ENCODE data around the gene PLEKHG4. TPM values are rescaled to one million over a fixed set of nuclear protein-coding genes. Genes with fewer than 3 reads are reported as not detected.

Gene PLEKHG4
- total and polyA plus RNA-seq, 2 donors (not counting 1 experiment from before 2014, with no cell fraction given) = 9.9 to 37.7 TPM

GRCh38 chr16:67230809-67231660, 48.3 kb upstream of the PLEKHG4 start:
- TF ChIP-seq CTCF (conservative IDR thresholded peaks at IDR 0.05 in 1 of 2, IDR thresholded peaks at IDR 0.05 in 1 of 2; ENCODE audit: low read depth in 1 of 2, low read length in 2 of 2) = no peak
- H3K9me3 ChIP-seq (ENCODE audit: control insufficient read depth, insufficient read depth, low read depth, low read length) = no peaks in the 10 kb centered on the region
- no peak overlapping the region for H3K4me3 ChIP-seq (replicated peaks in 1 of 4; ENCODE audit: control extremely low read depth in 1 of 4, insufficient read depth in 1 of 4, low read depth in 3 of 4, low read length in 4 of 4)
- no peaks in the 10 kb centered on the region for H3K27me3 ChIP-seq (ENCODE audit: control insufficient read depth, insufficient read depth, low read length)
- no peak overlapping the region for H3K27ac ChIP-seq (ENCODE audit: insufficient read depth, low read length)
- peaks cover 19% of the 10 kb centered on the region for H3K79me2 ChIP-seq (ENCODE audit: control insufficient read depth, insufficient read depth, low read length)
- H3K4me1 ChIP-seq (ENCODE audit: control insufficient read depth, extremely low read depth, insufficient read depth, low read length) = peaks cover 2% of the 10 kb centered on the region
- H3K9ac ChIP-seq (ENCODE audit: insufficient read depth, low read length) = no peak overlapping the region
- H3K36me3 ChIP-seq (ENCODE audit: control insufficient read depth, insufficient read depth, low read length) = peaks cover 48% of the 10 kb centered on the region
- no peak overlapping the region for H3K4me2 ChIP-seq (ENCODE audit: extremely low read depth, insufficient read depth, low read length)
- DNase-seq (ENCODE audit: low read depth in 2 of 2) = no peak
- no peaks in the 10 kb centered on the region for H4K20me1 ChIP-seq (ENCODE audit: control insufficient read depth, extremely low read depth, insufficient read depth, low read length)
- no peak overlapping the region for H2AFZ ChIP-seq (ENCODE audit: low read length)

GRCh38 chr16:67233596-67233995, 45.7 kb upstream of the PLEKHG4 start:
- DNase-seq (ENCODE audit: low read depth in 2 of 2) = no peak
- peaks cover 64% of the 10 kb centered on the region for H3K36me3 ChIP-seq (ENCODE audit: control insufficient read depth, insufficient read depth, low read length)

GRCh38 chr16:67234180-67234597, 45.1 kb upstream of the PLEKHG4 start:
- no peak overlapping the region for H3K4me3 ChIP-seq (replicated peaks in 1 of 4; ENCODE audit: control extremely low read depth in 1 of 4, insufficient read depth in 1 of 4, low read depth in 3 of 4, low read length in 4 of 4)
- peaks cover 5% of the 10 kb centered on the region for H3K79me2 ChIP-seq (ENCODE audit: control insufficient read depth, insufficient read depth, low read length)
- H3K9me3 ChIP-seq (ENCODE audit: control insufficient read depth, insufficient read depth, low read depth, low read length) = no peaks in the 10 kb centered on the region
- H3K4me2 ChIP-seq (ENCODE audit: extremely low read depth, insufficient read depth, low read length) = no peak overlapping the region
- DNase-seq (ENCODE audit: low read depth in 2 of 2) = no peak
- H3K36me3 ChIP-seq (ENCODE audit: control insufficient read depth, insufficient read depth, low read length) = peaks cover 62% of the 10 kb centered on the region
- no peaks in the 10 kb centered on the region for H3K27me3 ChIP-seq (ENCODE audit: control insufficient read depth, insufficient read depth, low read length)
- H3K27ac ChIP-seq (ENCODE audit: insufficient read depth, low read length) = no peak overlapping the region
- no peak overlapping the region for H3K9ac ChIP-seq (ENCODE audit: insufficient read depth, low read length)
- no peaks in the 10 kb centered on the region for H3K4me1 ChIP-seq (ENCODE audit: control insufficient read depth, extremely low read depth, insufficient read depth, low read length)
- no peaks in the 10 kb centered on the region for H4K20me1 ChIP-seq (ENCODE audit: control insufficient read depth, extremely low read depth, insufficient read depth, low read length)
- H2AFZ ChIP-seq (ENCODE audit: low read length) = no peak overlapping the region
- TF ChIP-seq CTCF (conservative IDR thresholded peaks at IDR 0.05 in 1 of 2, IDR thresholded peaks at IDR 0.05 in 1 of 2; ENCODE audit: low read depth in 1 of 2, low read length in 2 of 2) (no peak), EZH2 (IDR thresholded peaks at IDR 0.05; ENCODE audit: low read length, missing control alignments) (no peak)

More at GRCh38 chr16:67233596-67233995, 45.7 kb upstream of the PLEKHG4 start:
- Histone ChIP-seq H3K9me3 (ENCODE audit: control insufficient read depth, insufficient read depth, low read depth, low read length) (no peaks in the 10 kb centered on the region), H3K79me2 (ENCODE audit: control insufficient read depth, insufficient read depth, low read length) (peaks cover 7% of the 10 kb centered on the region), H2AFZ (ENCODE audit: low read length) (no peak overlapping the region), H4K20me1 (ENCODE audit: control insufficient read depth, extremely low read depth, insufficient read depth, low read length) (no peaks in the 10 kb centered on the region), H3K9ac (ENCODE audit: insufficient read depth, low read length) (no peak overlapping the region), H3K27me3 (ENCODE audit: control insufficient read depth, insufficient read depth, low read length) (no peaks in the 10 kb centered on the region), H3K4me1 (ENCODE audit: control insufficient read depth, extremely low read depth, insufficient read depth, low read length) (no peaks in the 10 kb centered on the region), H3K4me2 (ENCODE audit: extremely low read depth, insufficient read depth, low read length) (no peak overlapping the region), H3K27ac (ENCODE audit: insufficient read depth, low read length) (no peak overlapping the region), H3K4me3 (replicated peaks in 1 of 4; ENCODE audit: control extremely low read depth in 1 of 4, insufficient read depth in 1 of 4, low read depth in 3 of 4, low read length in 4 of 4) (no peak overlapping the region)
- no peak for TF ChIP-seq EZH2 (IDR thresholded peaks at IDR 0.05; ENCODE audit: low read length, missing control alignments)
- no peak for TF ChIP-seq CTCF (conservative IDR thresholded peaks at IDR 0.05 in 1 of 2, IDR thresholded peaks at IDR 0.05 in 1 of 2; ENCODE audit: low read depth in 1 of 2, low read length in 2 of 2)
